CD4-positive, alpha-beta T cell treated with Interleukin-17A for 4 hours (primary cell): ENCODE results near the gene TRIM67.

Experiments
- DNase-seq: peaks from one replicate; pipeline ENCODE4 v3.0.0-alpha.2; 2020; ENCODE audit warnings: mixed read lengths

Gene TRIM67

GRCh38 chr1:231185391-231185790 is 23.5 kb downstream of the TRIM67 start:
- no peak for DNase-seq

GRCh38 chr1:231186356-231187115 is 24.7 kb downstream of the TRIM67 start:
- no peak for DNase-seq

- DNase-seq: no peak
These were observed 25.7 kb downstream of the TRIM67 start for GRCh38 chr1:231187571-231187970.

- no peak for DNase-seq
These were observed 26.2 kb downstream of the TRIM67 start for GRCh38 chr1:231188072-231188471.

GRCh38 chr1:231188768-231189167 is 26.9 kb downstream of the TRIM67 start:
- no peak for DNase-seq

- no peak for DNase-seq
These were observed 27.9 kb downstream of the TRIM67 start for GRCh38 chr1:231189683-231190270.

GRCh38 chr1:231190456-231190855 is 28.6 kb downstream of the TRIM67 start:
- no peak for DNase-seq

- no peak for DNase-seq
These were observed 30.8 kb downstream of the TRIM67 start for GRCh38 chr1:231192620-231193163.

GRCh38 chr1:231193710-231194340 is 32.0 kb downstream of the TRIM67 start:
- DNase-seq: no peak

- no peak for DNase-seq
These were observed 32.6 kb downstream of the TRIM67 start for GRCh38 chr1:231194476-231194842.

GRCh38 chr1:231194843-231195516 is 33.1 kb downstream of the TRIM67 start:
- DNase-seq: no peak

GRCh38 chr1:231196307-231196706 is 34.4 kb downstream of the TRIM67 start:
- no peak for DNase-seq

- DNase-seq: no peak
These were observed 34.9 kb downstream of the TRIM67 start for GRCh38 chr1:231196728-231197127.

GRCh38 chr1:231199868-231200267 is 38.0 kb downstream of the TRIM67 start:
- no peak for DNase-seq

GRCh38 chr1:231200388-231201031 is 38.7 kb downstream of the TRIM67 start:
- no peak for DNase-seq

GRCh38 chr1:231201375-231201978 is 39.6 kb downstream of the TRIM67 start:
- DNase-seq: no peak

GRCh38 chr1:231201979-231202633 is 40.2 kb downstream of the TRIM67 start:
- no peak for DNase-seq

GRCh38 chr1:231203259-231204057 is 41.6 kb downstream of the TRIM67 start:
- DNase-seq: no peak

GRCh38 chr1:231206856-231207255 is 45.0 kb downstream of the TRIM67 start:
- DNase-seq: no peak

- no peak for DNase-seq
These were observed 45.6 kb downstream of the TRIM67 start for GRCh38 chr1:231207437-231207836.

GRCh38 chr1:231208980-231209379 is 47.1 kb downstream of the TRIM67 start:
- DNase-seq: no peak
